Measurements from ENCODE around the gene GPR152. TPM values are rescaled to one million over a fixed set of nuclear protein-coding genes. Genes with fewer than 3 reads are reported as not detected.

Gene GPR152, protein sequence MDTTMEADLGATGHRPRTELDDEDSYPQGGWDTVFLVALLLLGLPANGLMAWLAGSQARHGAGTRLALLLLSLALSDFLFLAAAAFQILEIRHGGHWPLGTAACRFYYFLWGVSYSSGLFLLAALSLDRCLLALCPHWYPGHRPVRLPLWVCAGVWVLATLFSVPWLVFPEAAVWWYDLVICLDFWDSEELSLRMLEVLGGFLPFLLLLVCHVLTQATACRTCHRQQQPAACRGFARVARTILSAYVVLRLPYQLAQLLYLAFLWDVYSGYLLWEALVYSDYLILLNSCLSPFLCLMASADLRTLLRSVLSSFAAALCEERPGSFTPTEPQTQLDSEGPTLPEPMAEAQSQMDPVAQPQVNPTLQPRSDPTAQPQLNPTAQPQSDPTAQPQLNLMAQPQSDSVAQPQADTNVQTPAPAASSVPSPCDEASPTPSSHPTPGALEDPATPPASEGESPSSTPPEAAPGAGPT
- total RNA-seq: not detected

- DNase-seq: no peak
These were observed at the start of gene GPR152 for GRCh38 chr11:67452141-67452952. Gene GPR152 (minus strand): TSS chr11:67452729. CDS start chr11:67452724, 5 bp downstream.

DNA sequence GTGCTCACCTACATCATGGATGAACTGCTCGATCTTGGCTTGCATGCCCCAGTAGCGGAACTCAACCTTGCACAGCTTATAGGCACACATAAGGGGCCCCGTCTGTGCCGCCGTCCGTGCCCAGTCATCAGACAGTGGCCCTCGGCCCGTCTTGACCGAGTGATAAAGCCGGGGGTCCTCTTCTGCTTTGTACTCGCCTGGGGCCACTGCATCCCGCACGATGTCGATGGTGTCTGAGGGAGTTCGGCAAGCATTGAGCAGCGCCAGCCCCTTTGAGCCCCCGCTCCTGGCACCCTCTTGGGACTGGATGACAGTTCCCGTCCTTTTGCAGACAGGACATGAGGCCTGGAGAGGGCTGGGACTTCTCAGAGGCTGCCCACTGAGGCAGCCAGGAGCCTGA, 49.3 kb upstream of the GPR152 start:
- DNase-seq: no peak

- DNase-seq: no peak
These were observed 48.5 kb upstream of the GPR152 start for GRCh38 chr11:67500831-67501715.

DNA sequence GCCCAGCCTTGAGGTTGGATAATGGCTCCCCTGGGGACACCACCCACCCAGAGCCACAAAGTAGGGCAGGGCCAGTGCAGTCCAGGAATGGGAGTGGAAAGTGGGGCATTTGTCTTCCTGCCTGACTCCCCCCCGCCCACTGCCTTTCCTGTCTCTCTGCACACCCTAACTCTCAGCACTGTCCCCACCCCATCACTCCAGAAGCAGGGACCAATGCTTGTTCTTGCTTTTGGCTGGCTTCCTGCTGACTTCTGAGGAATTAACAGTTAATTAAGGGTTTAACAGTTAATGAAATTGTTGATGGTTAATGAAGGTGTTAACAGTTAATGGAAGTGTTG, 47.9 kb upstream of the GPR152 start:
- DNase-seq: no peak

- DNase-seq: no peak
These were observed 47.4 kb upstream of the GPR152 start for GRCh38 chr11:67499808-67500483.

GRCh38 chr11:67498544-67498972, 46.0 kb upstream of the GPR152 start:
- no peak for DNase-seq

DNA sequence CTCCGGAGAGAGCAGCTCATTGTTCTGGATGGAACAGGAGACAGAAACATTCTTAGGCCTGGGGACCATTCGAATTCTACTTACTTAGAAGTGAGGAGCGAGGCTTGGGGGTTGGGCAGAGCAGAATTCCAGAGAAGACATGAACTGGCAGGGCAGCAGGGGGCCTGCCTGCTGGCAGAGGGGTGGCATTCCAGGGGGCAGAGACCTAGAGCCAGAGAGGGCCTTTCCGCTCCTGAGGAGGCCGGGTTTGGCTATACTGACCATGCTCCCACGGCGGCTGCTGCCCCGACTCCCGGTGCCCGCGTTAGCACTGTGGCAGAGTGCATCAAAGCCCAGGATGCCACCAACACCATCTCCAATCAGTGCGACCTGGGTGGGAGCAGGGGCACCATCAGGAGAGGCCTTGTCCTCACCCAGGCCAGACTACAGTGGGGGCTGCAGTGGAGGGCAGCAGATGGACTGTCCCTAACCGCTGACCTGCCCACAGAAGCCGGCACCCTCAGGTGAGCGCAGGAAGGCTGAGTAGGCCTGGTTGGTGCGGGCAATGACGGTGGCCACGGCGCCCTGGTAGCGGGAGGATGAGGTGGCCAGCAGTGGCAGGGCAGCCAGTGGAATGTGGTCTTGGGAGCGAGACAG, 45.2 kb upstream of the GPR152 start:
- no peak for DNase-seq

DNA sequence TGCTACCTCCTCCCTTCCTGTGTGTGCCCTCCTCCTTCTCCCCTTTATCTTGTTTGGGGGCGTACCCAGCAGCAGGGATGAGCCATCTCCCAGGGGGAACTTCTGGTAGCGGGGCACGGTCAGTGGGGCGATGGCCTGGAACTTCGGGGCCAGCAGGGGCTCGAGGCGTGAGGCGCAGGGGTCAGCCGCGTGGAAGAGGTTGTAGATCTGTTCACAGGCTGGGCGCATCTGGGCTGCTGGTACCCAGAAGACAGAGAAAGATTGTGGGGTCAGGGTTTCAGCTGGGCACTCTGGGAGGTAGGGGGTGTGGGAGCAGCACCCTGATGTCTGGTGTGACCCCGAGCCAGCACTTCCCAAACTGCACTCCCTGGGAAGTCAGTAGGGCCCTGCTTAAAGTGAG, 43.6 kb upstream of the GPR152 start:
- DNase-seq: no peak

GRCh38 chr11:67495234-67496005, 42.9 kb upstream of the GPR152 start:
- DNase-seq: no peak

- no peak for DNase-seq
These were observed 42.1 kb upstream of the GPR152 start for GRCh38 chr11:67494371-67495233.

DNA sequence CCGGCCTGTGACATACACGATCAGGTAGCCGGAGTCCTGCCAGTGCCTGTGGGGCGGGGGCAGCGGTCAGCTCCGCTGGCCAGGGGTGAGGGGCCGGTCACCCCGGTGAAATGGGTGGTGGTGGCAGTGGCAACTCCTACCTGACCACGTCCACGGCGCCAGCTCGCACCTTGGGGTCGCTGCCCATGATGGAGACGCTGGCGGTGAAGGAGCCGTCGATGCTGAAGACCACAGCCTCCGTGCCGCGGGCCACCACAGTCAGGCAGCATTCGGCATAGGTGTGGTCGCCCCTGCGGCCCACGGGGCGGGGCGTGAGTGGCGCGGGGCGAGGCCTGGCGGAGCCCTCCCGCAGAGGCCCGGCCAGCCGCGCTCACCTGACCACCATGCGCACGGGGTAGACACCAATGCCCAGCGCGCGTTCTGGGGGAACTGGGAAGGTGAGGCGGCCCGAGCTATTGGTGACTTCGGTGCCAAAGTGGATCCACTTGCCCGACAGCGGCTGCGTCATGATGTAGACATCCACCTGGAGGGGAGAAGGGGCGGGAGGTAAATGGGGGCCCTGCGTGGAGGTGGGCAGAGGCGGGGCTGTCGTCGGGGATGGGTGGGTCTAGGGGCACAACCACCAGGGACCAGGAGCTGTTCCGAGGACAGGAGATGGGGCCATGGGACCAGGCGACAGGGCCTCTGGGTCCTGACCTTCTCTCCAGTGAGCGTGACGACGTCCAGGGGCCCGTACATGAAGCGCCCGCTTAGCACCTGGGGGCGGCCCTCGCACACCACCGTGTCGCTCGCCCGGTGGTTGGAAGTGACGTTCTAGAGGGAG, 41.2 kb upstream of the GPR152 start:
- DNase-seq: no peak

GRCh38 chr11:67492801-67493547, 40.4 kb upstream of the GPR152 start:
- no peak for DNase-seq

DNA sequence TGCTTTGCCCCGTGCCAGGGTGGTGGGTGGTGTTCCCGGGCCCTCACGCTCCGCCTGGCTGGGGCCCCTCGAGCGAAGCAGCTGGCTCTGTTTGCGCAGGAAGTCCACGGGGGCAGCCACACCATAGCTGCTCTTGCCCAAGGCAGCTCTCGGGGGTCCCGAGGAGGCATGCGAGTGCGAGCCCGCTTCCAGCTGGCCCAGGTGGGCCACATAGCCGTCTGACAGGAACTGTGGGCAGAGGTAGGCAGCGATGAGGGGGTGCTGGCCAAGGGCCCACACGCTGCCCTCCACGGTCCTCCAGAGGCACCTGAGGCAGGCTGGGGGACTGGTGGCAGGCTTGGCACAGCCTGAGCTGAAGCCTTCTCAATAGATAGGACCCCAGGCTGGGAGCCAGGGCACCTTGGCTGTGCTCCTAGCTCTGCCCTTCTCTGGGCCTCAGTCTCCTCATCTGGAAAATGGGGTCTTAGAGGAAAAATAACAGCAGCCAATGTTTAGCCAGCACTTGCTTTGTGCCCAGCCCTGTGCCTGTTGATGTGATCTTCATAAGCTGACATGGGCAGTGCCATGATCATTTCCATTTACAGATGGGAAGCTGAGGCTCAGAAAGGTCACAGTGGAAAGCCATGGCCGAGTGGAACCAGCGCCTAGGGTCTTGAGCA, 39.7 kb upstream of the GPR152 start:
- no peak for DNase-seq

DNA sequence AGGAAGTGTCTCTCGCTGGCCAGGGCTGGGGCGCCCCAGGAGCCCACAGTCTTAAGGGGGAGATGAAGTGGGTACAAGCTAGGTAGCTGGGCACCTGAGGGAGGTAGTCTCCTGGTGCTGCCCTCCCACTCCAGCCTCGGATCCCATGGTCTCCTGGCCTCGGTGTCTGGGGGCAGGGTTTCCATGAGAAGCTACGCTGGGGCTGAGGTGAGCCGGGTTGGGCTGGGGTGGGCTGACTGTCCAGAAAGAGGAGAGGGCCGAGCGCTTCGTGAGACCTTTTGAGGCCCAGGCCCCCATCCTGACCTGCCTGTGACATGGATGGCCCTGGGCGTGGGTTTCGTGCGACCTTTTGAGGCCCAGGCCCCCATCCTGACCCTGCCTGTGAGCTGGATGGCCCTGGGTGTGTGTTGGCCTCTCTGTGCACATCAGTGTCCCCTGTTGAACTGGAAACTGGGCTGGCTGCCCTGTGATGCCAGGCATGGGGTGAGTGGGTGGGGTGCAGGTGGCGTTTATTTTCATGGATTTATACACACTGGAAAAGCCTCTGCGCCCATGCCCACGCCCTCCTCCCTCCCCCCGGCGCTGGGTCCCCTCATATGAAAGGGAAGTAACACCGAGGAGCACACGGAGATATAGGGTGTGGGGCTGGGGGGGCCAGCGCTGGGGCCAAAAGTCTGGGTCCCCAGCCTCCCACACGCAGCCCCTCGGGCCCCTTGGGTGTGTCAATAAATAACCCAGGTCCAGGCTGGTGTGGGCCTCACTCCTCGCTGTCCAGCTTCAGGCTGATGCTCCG, 38.9 kb upstream of the GPR152 start:
- no peak for DNase-seq

GRCh38 chr11:67490727-67491065, 38.2 kb upstream of the GPR152 start:
- DNase-seq: no peak
